Measurements from ENCODE around the gene DPY19L3. TPM values are rescaled to one million over a fixed set of nuclear protein-coding genes. Genes with fewer than 3 reads are reported as not detected.

Gene DPY19L3
- polyA plus RNA-seq, 1 of the 3 experiments (the other 2 are of a cell fraction) = 25.2 TPM

DNA sequence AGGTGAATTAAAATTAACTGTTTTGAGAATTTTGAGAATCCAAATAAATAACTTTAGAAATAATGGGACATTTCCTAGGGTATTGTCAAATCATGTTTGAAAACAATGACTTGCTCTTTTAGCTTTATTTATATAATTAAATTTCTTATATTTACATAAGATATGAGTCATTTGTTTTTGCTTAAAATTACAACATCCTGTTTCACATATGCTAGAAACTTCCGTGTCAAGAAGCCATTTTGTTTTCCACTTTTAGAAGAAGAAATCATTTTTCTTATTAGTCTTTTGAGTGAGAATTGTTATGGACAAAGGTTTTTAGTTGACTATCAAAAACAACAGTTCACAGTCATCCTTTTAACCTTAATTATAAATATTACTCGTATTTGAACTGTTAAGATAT lies 48.2 kb downstream of the DPY19L3 start (continued):
- TF ChIP-seq, protein P1, sequence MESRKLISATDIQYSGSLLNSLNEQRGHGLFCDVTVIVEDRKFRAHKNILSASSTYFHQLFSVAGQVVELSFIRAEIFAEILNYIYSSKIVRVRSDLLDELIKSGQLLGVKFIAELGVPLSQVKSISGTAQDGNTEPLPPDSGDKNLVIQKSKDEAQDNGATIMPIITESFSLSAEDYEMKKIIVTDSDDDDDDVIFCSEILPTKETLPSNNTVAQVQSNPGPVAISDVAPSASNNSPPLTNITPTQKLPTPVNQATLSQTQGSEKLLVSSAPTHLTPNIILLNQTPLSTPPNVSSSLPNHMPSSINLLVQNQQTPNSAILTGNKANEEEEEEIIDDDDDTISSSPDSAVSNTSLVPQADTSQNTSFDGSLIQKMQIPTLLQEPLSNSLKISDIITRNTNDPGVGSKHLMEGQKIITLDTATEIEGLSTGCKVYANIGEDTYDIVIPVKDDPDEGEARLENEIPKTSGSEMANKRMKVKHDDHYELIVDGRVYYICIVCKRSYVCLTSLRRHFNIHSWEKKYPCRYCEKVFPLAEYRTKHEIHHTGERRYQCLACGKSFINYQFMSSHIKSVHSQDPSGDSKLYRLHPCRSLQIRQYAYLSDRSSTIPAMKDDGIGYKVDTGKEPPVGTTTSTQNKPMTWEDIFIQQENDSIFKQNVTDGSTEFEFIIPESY (IDR thresholded peaks at IDR 0.05; ENCODE audit: borderline replicate concordance, low read depth) = no peak
- no peak for TF ChIP-seq RCOR1 (IDR thresholded peaks at IDR 0.05; ENCODE audit: low read length)
- TF ChIP-seq YY1 (IDR thresholded peaks at IDR 0.05; ENCODE audit: low read depth) = no peak
- TF ChIP-seq NFIC (IDR thresholded peaks at IDR 0.05; ENCODE audit: borderline replicate concordance) = no peak
- no peak for TF ChIP-seq RXRA (IDR thresholded peaks at IDR 0.05; ENCODE audit: borderline replicate concordance, low read depth)
- TF ChIP-seq, protein P2, sequence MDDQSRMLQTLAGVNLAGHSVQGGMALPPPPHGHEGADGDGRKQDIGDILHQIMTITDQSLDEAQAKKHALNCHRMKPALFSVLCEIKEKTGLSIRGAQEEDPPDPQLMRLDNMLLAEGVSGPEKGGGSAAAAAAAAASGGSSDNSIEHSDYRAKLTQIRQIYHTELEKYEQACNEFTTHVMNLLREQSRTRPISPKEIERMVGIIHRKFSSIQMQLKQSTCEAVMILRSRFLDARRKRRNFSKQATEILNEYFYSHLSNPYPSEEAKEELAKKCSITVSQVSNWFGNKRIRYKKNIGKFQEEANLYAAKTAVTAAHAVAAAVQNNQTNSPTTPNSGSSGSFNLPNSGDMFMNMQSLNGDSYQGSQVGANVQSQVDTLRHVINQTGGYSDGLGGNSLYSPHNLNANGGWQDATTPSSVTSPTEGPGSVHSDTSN (IDR thresholded peaks at IDR 0.05) = no peak
- TF ChIP-seq EZH2phosphoT487 (IDR thresholded peaks at IDR 0.05; ENCODE audit: borderline replicate concordance, low read depth) = no peak

DNA sequence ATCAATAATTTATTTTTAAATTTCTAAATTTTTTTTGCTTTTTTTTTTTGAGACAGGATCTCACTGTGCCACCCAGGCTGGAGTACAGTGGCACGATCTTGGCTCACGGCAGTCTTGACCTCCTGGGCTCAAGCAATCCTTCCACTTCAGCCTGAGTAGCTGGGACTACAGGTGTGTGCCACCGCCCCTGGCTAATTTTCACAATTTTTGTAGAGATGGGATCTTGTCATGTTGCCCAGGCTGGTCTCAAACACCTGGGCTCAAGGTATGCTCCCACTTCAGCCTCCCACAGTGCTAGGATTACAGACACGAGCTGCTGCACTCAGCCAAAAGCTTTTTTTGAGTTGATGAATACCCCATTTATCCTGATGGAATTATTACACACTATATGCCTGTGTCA lies 50.8 kb downstream of the DPY19L3 start:
- Histone ChIP-seq H2AFZ (ENCODE audit: low read depth) (no peak overlapping the region), H3K36me3 (replicated peaks in 1 of 2; ENCODE audit: control insufficient read depth in 1 of 2, insufficient read depth in 2 of 2, low read length in 1 of 2) (peaks cover 50 to 51% of the 10 kb centered on the region in 2 experiments), H3K27me3 (ENCODE audit: insufficient read depth) (no peaks in the 10 kb centered on the region), H3K9me2 (no peaks in the 10 kb centered on the region), H3F3A (replicated peaks; ENCODE audit: insufficient read depth) (no peaks in the 10 kb centered on the region), H3K4me1 (ENCODE audit: control insufficient read depth in 1 of 2, insufficient read depth in 2 of 2, low read depth in 1 of 2, low read length in 1 of 2) (peaks cover 0 to 7% of the 10 kb centered on the region in 2 experiments; a peak in 1 of 4 replicates), H3K27ac (ENCODE audit: low read depth in 2 of 2, low read length in 1 of 2) (no peak overlapping the region), H3K4me2 (no peak overlapping the region), H4K20me1 (ENCODE audit: insufficient read depth) (no peaks in the 10 kb centered on the region), H3K79me2 (ENCODE audit: insufficient read depth) (no peaks in the 10 kb centered on the region), H3K4me3 (ENCODE audit: low read depth in 2 of 2, low read length in 1 of 2) (no peak overlapping the region), H3K9me3 (no peaks in the 10 kb centered on the region), H3K9ac (no peak overlapping the region)
- ChIA-PET CTCF (no interaction called here), POLR2A (no interaction called here)
- no peak for DNase-seq
- WGBS (ENCODE audit: low lambda C conversion rate) = 95% methylated on average over 4 of the region's 4 CpGs
- TF ChIP-seq TEAD4 (IDR thresholded peaks at IDR 0.05; ENCODE audit: borderline replicate concordance, insufficient read depth) = no peak

DNA sequence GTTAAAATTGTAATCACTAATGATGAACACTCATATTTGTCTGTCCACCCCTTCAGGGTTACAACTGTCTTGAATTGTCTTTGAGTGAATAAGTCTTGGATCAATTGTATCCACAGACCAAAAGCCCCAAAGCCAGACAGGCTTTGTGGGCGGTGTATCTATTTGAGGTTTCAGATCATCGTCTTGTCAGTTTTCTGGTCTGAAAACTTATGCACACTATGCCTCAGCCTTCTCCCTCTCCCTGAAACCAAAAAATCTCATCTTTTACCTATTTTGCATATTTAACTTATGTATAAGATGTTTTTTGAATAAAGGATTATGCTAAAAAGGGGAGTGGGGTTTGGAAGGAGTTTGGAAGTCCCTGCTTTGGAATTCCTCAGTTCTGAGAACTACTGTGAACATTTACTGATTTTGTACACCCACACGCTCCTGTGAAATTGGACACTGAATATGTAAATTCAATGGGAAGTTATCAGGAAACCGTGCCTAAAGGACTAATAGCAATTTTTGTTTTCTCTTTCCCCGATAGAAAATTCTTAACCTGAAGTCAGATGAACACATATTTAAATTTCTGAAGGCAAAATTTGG lies 52.1 kb downstream of the DPY19L3 start:
- Histone ChIP-seq H4K20me1 (ENCODE audit: insufficient read depth) (no peaks in the 10 kb centered on the region), H3K4me3 (ENCODE audit: low read depth in 2 of 2, low read length in 1 of 2) (no peak overlapping the region), H3K9me3 (no peaks in the 10 kb centered on the region), H3K9me2 (no peaks in the 10 kb centered on the region), H3K4me1 (ENCODE audit: control insufficient read depth in 1 of 2, insufficient read depth in 2 of 2, low read depth in 1 of 2, low read length in 1 of 2) (peaks cover 0 to 7% of the 10 kb centered on the region in 2 experiments; a peak in 1 of 4 replicates), H3K27ac (ENCODE audit: low read depth in 2 of 2, low read length in 1 of 2) (no peak overlapping the region), H3F3A (replicated peaks; ENCODE audit: insufficient read depth) (no peaks in the 10 kb centered on the region), H3K4me2 (no peak overlapping the region), H3K36me3 (replicated peaks in 1 of 2; ENCODE audit: control insufficient read depth in 1 of 2, insufficient read depth in 2 of 2, low read length in 1 of 2) (peaks cover 53 to 57% of the 10 kb centered on the region in 2 experiments), H3K79me2 (ENCODE audit: insufficient read depth) (no peaks in the 10 kb centered on the region), H3K9ac (no peak overlapping the region), H3K27me3 (ENCODE audit: insufficient read depth) (no peaks in the 10 kb centered on the region), H2AFZ (ENCODE audit: low read depth) (no peak overlapping the region)
- TF ChIP-seq, protein P3, sequence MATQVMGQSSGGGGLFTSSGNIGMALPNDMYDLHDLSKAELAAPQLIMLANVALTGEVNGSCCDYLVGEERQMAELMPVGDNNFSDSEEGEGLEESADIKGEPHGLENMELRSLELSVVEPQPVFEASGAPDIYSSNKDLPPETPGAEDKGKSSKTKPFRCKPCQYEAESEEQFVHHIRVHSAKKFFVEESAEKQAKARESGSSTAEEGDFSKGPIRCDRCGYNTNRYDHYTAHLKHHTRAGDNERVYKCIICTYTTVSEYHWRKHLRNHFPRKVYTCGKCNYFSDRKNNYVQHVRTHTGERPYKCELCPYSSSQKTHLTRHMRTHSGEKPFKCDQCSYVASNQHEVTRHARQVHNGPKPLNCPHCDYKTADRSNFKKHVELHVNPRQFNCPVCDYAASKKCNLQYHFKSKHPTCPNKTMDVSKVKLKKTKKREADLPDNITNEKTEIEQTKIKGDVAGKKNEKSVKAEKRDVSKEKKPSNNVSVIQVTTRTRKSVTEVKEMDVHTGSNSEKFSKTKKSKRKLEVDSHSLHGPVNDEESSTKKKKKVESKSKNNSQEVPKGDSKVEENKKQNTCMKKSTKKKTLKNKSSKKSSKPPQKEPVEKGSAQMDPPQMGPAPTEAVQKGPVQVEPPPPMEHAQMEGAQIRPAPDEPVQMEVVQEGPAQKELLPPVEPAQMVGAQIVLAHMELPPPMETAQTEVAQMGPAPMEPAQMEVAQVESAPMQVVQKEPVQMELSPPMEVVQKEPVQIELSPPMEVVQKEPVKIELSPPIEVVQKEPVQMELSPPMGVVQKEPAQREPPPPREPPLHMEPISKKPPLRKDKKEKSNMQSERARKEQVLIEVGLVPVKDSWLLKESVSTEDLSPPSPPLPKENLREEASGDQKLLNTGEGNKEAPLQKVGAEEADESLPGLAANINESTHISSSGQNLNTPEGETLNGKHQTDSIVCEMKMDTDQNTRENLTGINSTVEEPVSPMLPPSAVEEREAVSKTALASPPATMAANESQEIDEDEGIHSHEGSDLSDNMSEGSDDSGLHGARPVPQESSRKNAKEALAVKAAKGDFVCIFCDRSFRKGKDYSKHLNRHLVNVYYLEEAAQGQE (IDR thresholded peaks at IDR 0.05; ENCODE audit: low read depth, low read length) = no peak
- no peak for TF ChIP-seq RAD21 (IDR thresholded peaks at IDR 0.05; ENCODE audit: low read length)
- no peak for TF ChIP-seq MXI1 (IDR thresholded peaks at IDR 0.05; ENCODE audit: low read depth, low read length)
- TF ChIP-seq, protein P1 (IDR thresholded peaks at IDR 0.05; ENCODE audit: borderline replicate concordance, low read depth) = no peak
- TF ChIP-seq CHD2 (IDR thresholded peaks at IDR 0.05; ENCODE audit: low read length, partially characterized antibody) = no peak
- TF ChIP-seq GABPA (IDR thresholded peaks at IDR 0.05; ENCODE audit: low read depth) = no peak
- no peak for TF ChIP-seq FOXJ3 (CRISPR knock-in tag; IDR thresholded peaks at IDR 0.05)
- no peak for TF ChIP-seq TAF1 (IDR thresholded peaks at IDR 0.05; ENCODE audit: borderline replicate concordance, low read depth, low read length)
- no peak for TF ChIP-seq TEAD4 (IDR thresholded peaks at IDR 0.05; ENCODE audit: borderline replicate concordance, insufficient read depth)
- no peak for TF ChIP-seq MEF2A (IDR thresholded peaks at IDR 0.05; ENCODE audit: borderline replicate concordance, low read depth)
- TF ChIP-seq RCOR1 (IDR thresholded peaks at IDR 0.05; ENCODE audit: low read length) = no peak
- no peak for TF ChIP-seq NFIC (IDR thresholded peaks at IDR 0.05; ENCODE audit: borderline replicate concordance)
- ChIA-PET POLR2A (no interaction called here), CTCF (no interaction called here)
- DNase-seq = no peak
- WGBS (ENCODE audit: low lambda C conversion rate) = 93% methylated on average over 5 of the region's 5 CpGs

All from SK-N-SH (cell line).